HepG2 (cell line): ENCODE measurements around the gene HOMEZ. TPM values are rescaled to one million over a fixed set of nuclear protein-coding genes. Genes with fewer than 3 reads are reported as not detected.
A peak's percentile ranks its signal among the peaks of the same experiment; 100 is the strongest.

Source experiments
- ATAC-seq: fragments of 200-7000 bp; cut with Tn5 transposase; 3 replicates; pipeline ENCODE4 v1.9.1; 2020; ENCODE audit warnings: mild to moderate bottlenecking, moderate library complexity
- BruUV-seq: library from RNA; stranded (reverse); fragments of 400-500 nt; replicated peaks from 2 replicates; lab custom pipeline; 2021; lab: Mats Ljungman, UMichigan
- CTCF ChIA-PET: fragments of 300-600 bp; formaldehyde crosslinking; extraction: SDS; loops from one replicate; lab custom pipeline; 2021; ENCODE audit warnings: low total read pairs, inconsistent platforms, low intra/inter-chr PET ratio; lab: Yijun Ruan, JAX
- POLR2A ChIA-PET: fragments of 350-600 bp; sonication (Branson Sonifier 250); formaldehyde crosslinking; loops from one replicate; lab custom pipeline; 2020; ENCODE audit warnings: antibody characterized with exemption, inconsistent platforms; lab: Yijun Ruan, JAX
- DNase-seq: peaks from one replicate; pipeline ENCODE4 v3.0.0-alpha.2; 2015; ENCODE audit warnings: low spot score
- FAIRE-seq: peaks from 3 replicates; lab custom pipeline; 2011; peaks lifted over from hg19 to GRCh38; lab: Jason Lieb, UNC
- H2AFZ ChIP-seq: one replicate; pipeline ENCODE4 v1.6.1; 2011; ENCODE audit warnings: low read length, inconsistent platforms
- H3K27ac ChIP-seq: fragments of 300-600 bp; 3 replicates; pipeline ENCODE4 v1.8.0; 2011; ENCODE audit warnings: mixed run types, mild to moderate bottlenecking, mixed read lengths, low read length, inconsistent platforms; ENCODE audit not compliant: insufficient read depth; ENCODE audit errors: extremely low read length
- H3K27me3 ChIP-seq, 2 experiments: fragments of 200-600 bp in 1 of 2; 2 replicates in 1 of 2; 3 replicates in 1 of 2; pipeline versions ENCODE4 v1.6.0 to v1.8.0; 2011; ENCODE audit warnings: low read length in 2 of 2, mild to moderate bottlenecking in 2 of 2, moderate library complexity in 2 of 2, inconsistent platforms in 1 of 2; ENCODE audit not compliant: insufficient read depth in 2 of 2, control insufficient read depth in 1 of 2
- H3K36me3 ChIP-seq, 2 experiments: fragments of 200-600 bp in 1 of 2; replicated peaks in 1 of 2; 2 replicates in 1 of 2; 3 replicates in 1 of 2; pipeline versions ENCODE4 v1.5.1 to v1.8.0; 2011; ENCODE audit warnings: low read length in 2 of 2, inconsistent platforms in 1 of 2; ENCODE audit not compliant: insufficient read depth in 2 of 2, control insufficient read depth in 1 of 2
- H3K4me1 ChIP-seq: 2 replicates; pipeline ENCODE4 v1.5.1; 2012; ENCODE audit warnings: low read length, inconsistent platforms; ENCODE audit not compliant: insufficient read depth
- H3K4me2 ChIP-seq: 2 replicates; pipeline ENCODE4 v1.6.0; 2011; ENCODE audit warnings: low read depth, low read length, inconsistent platforms
- H3K4me3 ChIP-seq, 3 experiments: fragments of 200-600 bp in 1 of 3; sonication (generic), shearing (Covaris generic) in 1 of 3; replicated peaks in 1 of 3; 2 replicates each; pipeline ENCODE4 v1.5.1; 2011 to 2016; ENCODE audit warnings: low read length in 3 of 3, inconsistent platforms in 2 of 3, low read depth in 2 of 3, mild to moderate bottlenecking in 2 of 3, control low read depth in 1 of 3, mixed read lengths in 1 of 3; ENCODE audit not compliant: insufficient read depth in 1 of 3
- H3K79me2 ChIP-seq: one replicate; pipeline ENCODE4 v1.6.1; 2011; ENCODE audit warnings: low read length, inconsistent platforms; ENCODE audit not compliant: insufficient read depth
- H3K9ac ChIP-seq: 2 replicates; pipeline ENCODE4 v1.6.0; 2011; ENCODE audit warnings: mild to moderate bottlenecking, low read depth, low read length, inconsistent platforms; ENCODE audit not compliant: insufficient read depth
- H3K9me3 ChIP-seq: 2 replicates; pipeline ENCODE4 v1.5.1; 2012; ENCODE audit warnings: mild to moderate bottlenecking, low read length
- H4K20me1 ChIP-seq: 2 replicates; pipeline ENCODE4 v1.6.0; 2011; ENCODE audit warnings: inconsistent platforms, mild to moderate bottlenecking, low read length, moderate library complexity; ENCODE audit not compliant: insufficient read depth
- ELF4 ChIP-seq: sonication (generic); formaldehyde crosslinking; IDR thresholded peaks from 2 replicates; pipeline ENCODE4 v1.5.0; 2020; ENCODE audit warnings: missing genetic modification reagents, mild to moderate bottlenecking, moderate library complexity, borderline replicate concordance
- GATAD2A ChIP-seq: IDR thresholded peaks from 2 replicates; pipeline ENCODE4 v1.6.1; 2016
- IRF2 ChIP-seq: IDR thresholded peaks from 2 replicates; pipeline ENCODE4 v1.6.1; 2018; ENCODE audit warnings: missing genetic modification reagents, missing compliant biosample characterization
- KAT2B ChIP-seq: fragments of 150-350 bp; IDR thresholded peaks from 2 replicates; pipeline ENCODE4 v1.6.1; 2014; ENCODE audit warnings: low read depth, low read length, borderline replicate concordance
- NCOR1 ChIP-seq: fragments of 200-600 bp; sonication (generic); IDR thresholded peaks from 2 replicates; pipeline ENCODE4 v1.7.0; 2017; ENCODE audit warnings: antibody characterized with exemption, low read length, borderline replicate concordance
- NR2F6 ChIP-seq, 2 experiments: IDR thresholded peaks; 2 replicates each; pipeline ENCODE4 v1.6.1; 2016; ENCODE audit warnings: antibody characterized with exemption in 1 of 2, mild to moderate bottlenecking in 1 of 2
- POLR2AphosphoS5 ChIP-seq: IDR thresholded peaks from 2 replicates; pipeline ENCODE4 v1.6.1; 2012; ENCODE audit warnings: low read depth, low read length
- SMAD3 ChIP-seq: sonication (generic); formaldehyde crosslinking; IDR thresholded peaks from 2 replicates; pipeline ENCODE4 v1.4.0; 2020; ENCODE audit warnings: missing genetic modification reagents
- SMAD9 ChIP-seq: sonication (generic); formaldehyde crosslinking; IDR thresholded peaks from 2 replicates; pipeline ENCODE4 v1.5.1; 2020; ENCODE audit warnings: mild to moderate bottlenecking, missing genetic modification reagents
- SNRNP70 ChIP-seq: fragments of 200-400 bp; formaldehyde crosslinking; IDR thresholded peaks from 2 replicates; pipeline ENCODE4 v1.6.1; 2017; ENCODE audit warnings: mild to moderate bottlenecking, low read depth, low read length, moderate library complexity
- ZFX ChIP-seq: sonication (generic); formaldehyde crosslinking; IDR thresholded peaks from 2 replicates; pipeline ENCODE4 v1.4.0; 2020; ENCODE audit warnings: mild to moderate bottlenecking, low read depth, missing genetic modification reagents, moderate library complexity
- ZFYVE20 ChIP-seq: sonication (generic); formaldehyde crosslinking; IDR thresholded peaks from 2 replicates; pipeline ENCODE4 v1.8.0; 2023; ENCODE audit warnings: low read depth, mild to moderate bottlenecking, moderate library complexity, missing genetic modification reagents, borderline replicate concordance
- ZNF274 ChIP-seq: sonication (generic); formaldehyde crosslinking; IDR thresholded peaks from 2 replicates; pipeline ENCODE4 v1.5.1; 2020; ENCODE audit warnings: mild to moderate bottlenecking, missing genetic modification reagents
- ZNF496 ChIP-seq: sonication (generic); formaldehyde crosslinking; IDR thresholded peaks from 2 replicates; pipeline ENCODE4 v1.8.1; 2023; ENCODE audit warnings: mild to moderate bottlenecking, moderate library complexity, missing genetic modification reagents; ENCODE audit not compliant: insufficient replicate concordance
- ZNF766 ChIP-seq: sonication (generic); formaldehyde crosslinking; IDR thresholded peaks from 2 replicates; pipeline ENCODE4 v1.5.0; 2020; ENCODE audit warnings: missing genetic modification reagents, borderline replicate concordance
- WGBS: methylation state at CpG from one replicate; pipeline ENCODE4 v1.1.6; 2017; ENCODE audit warnings: low lambda C conversion rate; 5-methylcytosine and 5-hydroxymethylcytosine counted together
- in situ Hi-C: cut with HindIII; loops from 2 replicates; pipeline ENCODE4 v1.10.0; 2017; ENCODE audit warnings: low pct_unique_long_range_greater_than_20kb; ENCODE audit not compliant: extremely low pct_ligation_motif_present
- intact Hi-C: fragments of 100-400 bp; cut with micrococcal nuclease; formaldehyde crosslinking; loops from one replicate; pipeline ENCODE4 v1.10.0; 2022; ENCODE audit not compliant: unreplicated experiment
- polyA plus RNA-seq, 8 experiments: library from polyadenylated mRNA; depleted of rRNA in 3 of 8; stranded (reverse) in 7 of 8; unstranded in 1 of 8; fragments of >200 nt; fragmentation: Illumina TruSeq in 4 of 8; extraction: Trizol in 4 of 8; gene quantifications; 2 replicates each; pipeline versions ENCODE4 v1.2.1 to v1.2.3, GENCODE V29; 2011 to 2016; ENCODE audit warnings: low read depth in 4 of 8, missing spikeins in 1 of 8, mixed read lengths in 1 of 8; ENCODE audit not compliant: insufficient read depth in 1 of 8
- total RNA-seq, 5 experiments: library from RNA; depleted of rRNA; stranded (reverse); fragments of >200 nt; fragmentation: Illumina TruSeq; extraction: Trizol; gene quantifications; 2 replicates each; pipeline ENCODE4 v1.2.3, GENCODE V29; 2016; ENCODE audit warnings: low read depth in 1 of 5
- TF ChIP-seq, protein P1 (sequence below): sonication (generic); formaldehyde crosslinking; conservative IDR thresholded peaks from 2 replicates; pipeline ENCODE4 v1.4.0; 2020; ENCODE audit warnings: mild to moderate bottlenecking, missing genetic modification reagents, moderate library complexity
- TF ChIP-seq, protein P2 (sequence below): sonication (generic); formaldehyde crosslinking; IDR thresholded peaks from 2 replicates; pipeline ENCODE4 v1.4.0; 2020; ENCODE audit warnings: missing genetic modification reagents

Gene HOMEZ
- total and polyA plus RNA-seq, 2 of the 13 experiments (the other 11 are each of a cell fraction or from before 2014, with no cell fraction given): 14.5 to 31.8 TPM

DNA sequence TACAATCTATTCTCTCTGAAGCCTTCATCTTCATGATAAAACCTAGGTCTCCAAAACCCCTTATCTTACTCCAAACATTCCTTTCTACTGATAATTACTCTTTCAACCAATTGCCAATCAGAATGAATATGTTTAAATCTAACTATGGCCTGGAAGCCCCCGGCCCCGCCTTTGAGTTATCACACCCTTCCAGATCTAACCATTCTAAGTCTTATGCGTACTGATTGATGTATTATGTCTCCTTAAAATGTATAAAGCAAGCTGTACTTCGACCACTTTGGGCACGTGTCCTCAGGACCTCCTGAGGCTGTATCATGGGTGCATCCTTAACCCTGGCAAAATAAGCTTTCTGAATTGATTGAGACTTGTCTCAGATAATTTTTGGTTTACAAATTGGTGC, 49.7 kb upstream of the HOMEZ start (continued):
- TF ChIP-seq POLR2AphosphoS5 (no peak), KAT2B (no peak), SNRNP70 (no peak), ZNF274 (CRISPR knock-in tag) (no peak), ZNF766 (no peak)
- TF ChIP-seq, all 625 proteins: peak for 0

DNA sequence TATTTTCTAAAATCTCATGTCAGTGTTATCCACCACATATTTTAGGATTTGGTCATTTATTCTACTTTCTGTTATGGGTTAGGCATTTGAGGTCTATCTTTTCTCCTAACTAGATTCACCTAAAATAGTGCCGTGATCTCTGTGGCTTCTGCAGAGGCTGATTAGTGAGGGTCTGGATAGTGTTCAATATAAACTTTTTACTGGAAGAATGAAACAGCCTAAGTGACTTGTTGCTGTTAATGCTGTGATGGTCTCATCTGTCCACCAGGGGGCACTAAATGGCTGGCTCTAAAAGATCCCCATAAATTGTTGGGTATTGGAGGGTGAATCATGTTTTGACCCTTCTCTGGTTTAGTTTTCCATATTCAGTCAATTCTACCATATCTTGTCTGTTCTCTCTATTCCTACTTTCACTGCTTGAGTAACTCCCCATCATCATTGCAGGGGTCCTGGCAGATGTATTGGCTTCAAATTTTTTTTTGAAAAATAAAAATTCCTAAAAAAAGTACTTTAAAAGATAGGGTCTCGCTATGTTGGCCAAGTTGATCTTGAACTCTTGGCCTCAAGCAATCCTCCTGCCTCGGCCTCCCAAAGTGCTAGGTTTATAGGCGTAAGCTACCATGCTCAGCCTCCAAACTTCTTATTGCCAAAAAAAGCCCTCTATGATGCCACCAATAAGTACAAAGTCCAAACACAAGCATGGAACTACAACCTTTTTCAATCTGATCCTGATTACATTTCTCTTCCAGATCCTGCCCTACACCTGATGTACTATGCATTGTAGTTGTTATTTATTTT, 42.2 kb upstream of the HOMEZ start:
- in situ Hi-C loops: loop anchor here (5.0 kb wide), 1 partner anchor 49 kb away; the partner anchor contains the start of gene CMTM5
- H3K27me3 ChIP-seq: peaks cover 0 to 20% of the 10 kb centered on the region in 2 experiments; a peak in 2 of 5 replicates
- intact Hi-C loops: loop anchor here (1.0 to 5.0 kb wide), 5 partner anchors 33 to 234 kb away; no protein-coding TSS in a partner anchor
- BruUV-seq: no TSS peak
- H4K20me1 ChIP-seq: peaks cover 11% of the 10 kb centered on the region; the same call in 1 of the 2 replicates
- H3K4me2 ChIP-seq: no peak overlapping the region
- peak; percentile 89 for DNase-seq
- H3K4me3 ChIP-seq: no peak overlapping the region
- H3K9ac ChIP-seq: no peak overlapping the region
- H3K36me3 ChIP-seq: peaks cover 16 to 23% of the 10 kb centered on the region in 2 experiments
- peaks cover 22% of the 10 kb centered on the region for H3K4me1 ChIP-seq
- WGBS: 36% methylated on average over 4 of the region's 4 CpGs
- peak; percentile 75 for ATAC-seq
- H3K9me3 ChIP-seq: no peaks in the 10 kb centered on the region
- no peak overlapping the region for H3K27ac ChIP-seq
- ChIA-PET CTCF (interaction anchor here (0.6 to 4.4 kb wide), 10 partner anchors 32 to 235 kb away, joined by 3 to 111 read pairs (median 6); partner anchors contain the start of gene CMTM5), POLR2A (interaction anchor here (0.6 to 13.2 kb wide), 7 partner anchors 8 to 232 kb away, joined by 3 to 1053 read pairs (median 8); partner anchors contain the start of genes BCL2L2, HOMEZ, PPP1R3E and THTPA)
- peaks cover 9% of the 10 kb centered on the region for H3K79me2 ChIP-seq
- H2AFZ ChIP-seq: no peak overlapping the region
- peak; percentile 86 for FAIRE-seq
- TF ChIP-seq, protein P1, sequence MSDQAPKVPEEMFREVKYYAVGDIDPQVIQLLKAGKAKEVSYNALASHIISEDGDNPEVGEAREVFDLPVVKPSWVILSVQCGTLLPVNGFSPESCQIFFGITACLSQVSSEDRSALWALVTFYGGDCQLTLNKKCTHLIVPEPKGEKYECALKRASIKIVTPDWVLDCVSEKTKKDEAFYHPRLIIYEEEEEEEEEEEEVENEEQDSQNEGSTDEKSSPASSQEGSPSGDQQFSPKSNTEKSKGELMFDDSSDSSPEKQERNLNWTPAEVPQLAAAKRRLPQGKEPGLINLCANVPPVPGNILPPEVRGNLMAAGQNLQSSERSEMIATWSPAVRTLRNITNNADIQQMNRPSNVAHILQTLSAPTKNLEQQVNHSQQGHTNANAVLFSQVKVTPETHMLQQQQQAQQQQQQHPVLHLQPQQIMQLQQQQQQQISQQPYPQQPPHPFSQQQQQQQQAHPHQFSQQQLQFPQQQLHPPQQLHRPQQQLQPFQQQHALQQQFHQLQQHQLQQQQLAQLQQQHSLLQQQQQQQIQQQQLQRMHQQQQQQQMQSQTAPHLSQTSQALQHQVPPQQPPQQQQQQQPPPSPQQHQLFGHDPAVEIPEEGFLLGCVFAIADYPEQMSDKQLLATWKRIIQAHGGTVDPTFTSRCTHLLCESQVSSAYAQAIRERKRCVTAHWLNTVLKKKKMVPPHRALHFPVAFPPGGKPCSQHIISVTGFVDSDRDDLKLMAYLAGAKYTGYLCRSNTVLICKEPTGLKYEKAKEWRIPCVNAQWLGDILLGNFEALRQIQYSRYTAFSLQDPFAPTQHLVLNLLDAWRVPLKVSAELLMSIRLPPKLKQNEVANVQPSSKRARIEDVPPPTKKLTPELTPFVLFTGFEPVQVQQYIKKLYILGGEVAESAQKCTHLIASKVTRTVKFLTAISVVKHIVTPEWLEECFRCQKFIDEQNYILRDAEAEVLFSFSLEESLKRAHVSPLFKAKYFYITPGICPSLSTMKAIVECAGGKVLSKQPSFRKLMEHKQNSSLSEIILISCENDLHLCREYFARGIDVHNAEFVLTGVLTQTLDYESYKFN (CRISPR knock-in tag): no peak
- TF ChIP-seq NR2F6 (IDR thresholded peaks at IDR 0.05): no peak
- TF ChIP-seq NR2F6 (CRISPR knock-in tag; IDR thresholded peaks at IDR 0.05): no peak
- TF ChIP-seq ZNF496 (CRISPR knock-in tag): no peak
- TF ChIP-seq IRF2 (CRISPR knock-in tag): 0 out of 2 replicates have a peak, but pooled peaks have one; percentile 45
- TF ChIP-seq SMAD3 (CRISPR knock-in tag): peak; percentile 77; the same call in 1 of the 2 replicates
- TF ChIP-seq ELF4: no peak
- TF ChIP-seq ZFX (CRISPR knock-in tag): no peak
- TF ChIP-seq, protein P2, sequence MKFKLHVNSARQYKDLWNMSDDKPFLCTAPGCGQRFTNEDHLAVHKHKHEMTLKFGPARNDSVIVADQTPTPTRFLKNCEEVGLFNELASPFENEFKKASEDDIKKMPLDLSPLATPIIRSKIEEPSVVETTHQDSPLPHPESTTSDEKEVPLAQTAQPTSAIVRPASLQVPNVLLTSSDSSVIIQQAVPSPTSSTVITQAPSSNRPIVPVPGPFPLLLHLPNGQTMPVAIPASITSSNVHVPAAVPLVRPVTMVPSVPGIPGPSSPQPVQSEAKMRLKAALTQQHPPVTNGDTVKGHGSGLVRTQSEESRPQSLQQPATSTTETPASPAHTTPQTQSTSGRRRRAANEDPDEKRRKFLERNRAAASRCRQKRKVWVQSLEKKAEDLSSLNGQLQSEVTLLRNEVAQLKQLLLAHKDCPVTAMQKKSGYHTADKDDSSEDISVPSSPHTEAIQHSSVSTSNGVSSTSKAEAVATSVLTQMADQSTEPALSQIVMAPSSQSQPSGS (CRISPR knock-in tag): peak; percentile 69
- 0 out of 2 replicates have a peak, but pooled peaks have one; percentile 35 for TF ChIP-seq ZFYVE20
- TF ChIP-seq GATAD2A (CRISPR knock-in tag): peak; percentile 72
- no peak for TF ChIP-seq SMAD9 (CRISPR knock-in tag)
- peak; percentile 58; the same call in 1 of the 2 replicates for TF ChIP-seq NCOR1
